Measurements from ENCODE around the gene PTPRN2.

- TF ChIP-seq CTCF (IDR thresholded peaks at IDR 0.05) (no peak), POLR2A (IDR thresholded peaks at IDR 0.05) (no peak)
Measured at GRCh38 chr7:158266426-158266816, 321.2 kb downstream of the PTPRN2 start.
